GM12801 (cell line): ENCODE measurements around the gene ZNF718.

Experiments used
- TF ChIP-seq, protein P1 (sequence below): IDR thresholded peaks from one replicate; pipeline ENCODE4 v1.5.1; 2011; ENCODE audit warnings: control low read depth; ENCODE audit not compliant: insufficient read length; ENCODE audit errors: extremely low read depth

ZNF718 gene

DNA sequence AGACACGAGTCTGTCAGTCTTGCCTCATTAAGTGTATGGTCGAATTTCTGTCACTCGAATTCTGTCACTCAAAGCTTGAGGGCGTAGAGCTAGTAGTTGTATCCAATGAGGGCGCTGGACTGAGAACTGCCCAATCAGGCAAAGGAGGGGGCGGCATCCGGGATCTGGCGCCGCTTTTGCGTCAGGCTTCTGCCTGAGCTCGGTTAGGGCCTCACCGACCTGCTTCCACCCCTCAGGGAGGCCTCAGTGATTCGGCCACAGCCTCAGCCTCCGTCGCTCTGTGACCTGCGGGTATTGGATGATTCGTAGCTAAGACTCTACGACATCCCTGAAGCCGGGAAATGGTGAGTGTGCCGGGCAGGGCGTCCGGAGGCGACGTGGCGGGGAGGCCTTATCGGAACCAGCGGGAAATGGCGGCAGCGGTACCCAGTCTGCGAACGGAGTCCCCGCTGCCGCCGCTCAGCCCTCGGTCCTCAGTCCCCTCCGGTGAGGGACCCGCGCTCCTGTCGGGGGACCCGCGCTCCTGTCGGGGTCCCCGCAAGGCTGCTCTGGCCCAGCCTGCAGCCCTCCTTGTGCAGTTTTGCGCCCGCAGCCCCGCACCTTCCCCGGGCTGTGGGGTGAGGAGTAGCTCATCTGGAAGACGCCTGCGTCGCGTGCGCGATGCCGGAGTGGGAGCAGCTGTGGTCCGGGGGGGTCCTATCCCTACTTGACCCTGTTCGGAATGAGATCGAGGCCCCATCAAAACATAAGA lies 88.3 kb downstream of the ZNF718 start:
- TF ChIP-seq, protein P1, sequence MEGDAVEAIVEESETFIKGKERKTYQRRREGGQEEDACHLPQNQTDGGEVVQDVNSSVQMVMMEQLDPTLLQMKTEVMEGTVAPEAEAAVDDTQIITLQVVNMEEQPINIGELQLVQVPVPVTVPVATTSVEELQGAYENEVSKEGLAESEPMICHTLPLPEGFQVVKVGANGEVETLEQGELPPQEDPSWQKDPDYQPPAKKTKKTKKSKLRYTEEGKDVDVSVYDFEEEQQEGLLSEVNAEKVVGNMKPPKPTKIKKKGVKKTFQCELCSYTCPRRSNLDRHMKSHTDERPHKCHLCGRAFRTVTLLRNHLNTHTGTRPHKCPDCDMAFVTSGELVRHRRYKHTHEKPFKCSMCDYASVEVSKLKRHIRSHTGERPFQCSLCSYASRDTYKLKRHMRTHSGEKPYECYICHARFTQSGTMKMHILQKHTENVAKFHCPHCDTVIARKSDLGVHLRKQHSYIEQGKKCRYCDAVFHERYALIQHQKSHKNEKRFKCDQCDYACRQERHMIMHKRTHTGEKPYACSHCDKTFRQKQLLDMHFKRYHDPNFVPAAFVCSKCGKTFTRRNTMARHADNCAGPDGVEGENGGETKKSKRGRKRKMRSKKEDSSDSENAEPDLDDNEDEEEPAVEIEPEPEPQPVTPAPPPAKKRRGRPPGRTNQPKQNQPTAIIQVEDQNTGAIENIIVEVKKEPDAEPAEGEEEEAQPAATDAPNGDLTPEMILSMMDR, result no peak
